Measurements from ENCODE around the gene SOD3.

Gene SOD3, protein sequence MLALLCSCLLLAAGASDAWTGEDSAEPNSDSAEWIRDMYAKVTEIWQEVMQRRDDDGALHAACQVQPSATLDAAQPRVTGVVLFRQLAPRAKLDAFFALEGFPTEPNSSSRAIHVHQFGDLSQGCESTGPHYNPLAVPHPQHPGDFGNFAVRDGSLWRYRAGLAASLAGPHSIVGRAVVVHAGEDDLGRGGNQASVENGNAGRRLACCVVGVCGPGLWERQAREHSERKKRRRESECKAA

GRCh38 chr4:24794916-24795665 lies at the start of gene SOD3:
Gene SOD3 (plus strand): TSS chr4:24795573. CDS start chr4:24799522, 3,949 bp downstream.
- DNase-seq (ENCODE audit: low read depth): no peak

GRCh38 chr4:24747234-24747975 lies 48.0 kb upstream of the SOD3 start:
- DNase-seq (ENCODE audit: low read depth): no peak

DNA sequence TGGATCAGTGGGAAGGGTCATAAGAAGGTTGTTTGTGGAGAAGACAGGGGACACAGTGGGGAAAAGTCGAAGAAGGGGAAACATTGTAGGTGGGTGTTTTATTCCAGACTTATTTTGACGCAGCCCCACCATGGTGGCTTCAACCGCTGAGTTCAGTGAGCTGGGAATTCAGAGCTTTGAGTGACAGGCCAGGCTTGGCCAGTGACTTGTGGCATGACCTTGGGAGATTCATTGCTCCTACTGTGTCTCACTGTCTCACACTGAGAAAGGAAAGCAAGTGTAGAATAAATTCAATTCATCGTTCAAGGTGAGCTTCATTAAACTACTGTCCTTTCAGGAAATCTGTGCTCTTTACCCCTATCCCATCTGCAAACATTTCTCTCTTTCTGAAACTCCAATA lies 47.4 kb upstream of the SOD3 start:
- no peak for DNase-seq (ENCODE audit: low read depth)

DNA sequence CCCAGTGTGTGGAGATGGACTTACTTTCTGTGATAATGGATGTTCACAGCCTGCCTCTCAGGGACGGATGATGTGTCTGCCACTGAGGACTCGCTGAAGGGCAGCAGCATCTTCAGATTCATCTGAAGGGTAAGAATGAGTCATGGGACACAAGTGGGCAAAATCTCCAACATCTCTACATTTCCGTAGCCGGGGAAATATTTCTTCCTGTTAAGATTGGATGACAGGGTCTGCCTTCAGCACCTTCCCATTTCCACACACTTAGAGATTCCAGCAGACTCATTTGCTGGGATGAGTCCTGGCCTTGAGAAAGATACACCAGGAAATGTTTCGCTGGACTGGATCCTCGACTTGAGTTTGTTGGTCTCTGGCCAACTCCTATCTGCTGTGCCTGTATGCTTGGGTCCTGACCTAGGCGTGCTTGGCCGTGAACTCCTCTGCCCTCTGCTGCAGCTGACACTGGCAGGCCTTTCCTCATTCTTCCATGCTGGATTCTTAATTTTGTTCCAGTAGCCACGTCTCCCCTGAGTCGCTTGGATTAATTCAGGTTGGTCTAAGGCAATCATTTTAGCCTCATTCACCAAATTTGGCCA lies 46.5 kb upstream of the SOD3 start:
- DNase-seq (ENCODE audit: low read depth): no peak

GRCh38 chr4:24750106-24750505 lies 45.3 kb upstream of the SOD3 start:
- DNase-seq (ENCODE audit: low read depth): no peak

- DNase-seq (ENCODE audit: low read depth): no peak
These were observed 43.3 kb upstream of the SOD3 start for GRCh38 chr4:24751926-24752539.

DNA sequence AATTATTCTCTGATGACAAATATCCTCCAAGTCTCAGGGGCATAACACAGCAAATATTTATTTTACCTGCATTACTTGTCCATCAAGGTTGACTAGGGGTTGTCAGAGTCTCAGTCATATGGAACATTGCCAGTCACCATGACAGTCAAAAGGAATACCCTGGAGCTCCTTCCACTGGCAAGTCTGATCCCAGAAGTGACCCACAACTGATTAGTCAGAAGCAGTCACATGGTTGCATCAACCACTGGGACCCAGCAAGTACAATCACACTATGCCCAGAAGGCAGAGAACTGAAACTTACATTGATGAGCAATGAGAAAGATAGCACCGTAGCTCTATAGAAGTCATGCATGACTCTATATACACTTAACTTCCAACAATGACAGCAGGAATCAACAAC lies 41.9 kb upstream of the SOD3 start:
- no peak for DNase-seq (ENCODE audit: low read depth)

- no peak for DNase-seq (ENCODE audit: low read depth)
These were observed 40.8 kb upstream of the SOD3 start for GRCh38 chr4:24754571-24754970.

DNA sequence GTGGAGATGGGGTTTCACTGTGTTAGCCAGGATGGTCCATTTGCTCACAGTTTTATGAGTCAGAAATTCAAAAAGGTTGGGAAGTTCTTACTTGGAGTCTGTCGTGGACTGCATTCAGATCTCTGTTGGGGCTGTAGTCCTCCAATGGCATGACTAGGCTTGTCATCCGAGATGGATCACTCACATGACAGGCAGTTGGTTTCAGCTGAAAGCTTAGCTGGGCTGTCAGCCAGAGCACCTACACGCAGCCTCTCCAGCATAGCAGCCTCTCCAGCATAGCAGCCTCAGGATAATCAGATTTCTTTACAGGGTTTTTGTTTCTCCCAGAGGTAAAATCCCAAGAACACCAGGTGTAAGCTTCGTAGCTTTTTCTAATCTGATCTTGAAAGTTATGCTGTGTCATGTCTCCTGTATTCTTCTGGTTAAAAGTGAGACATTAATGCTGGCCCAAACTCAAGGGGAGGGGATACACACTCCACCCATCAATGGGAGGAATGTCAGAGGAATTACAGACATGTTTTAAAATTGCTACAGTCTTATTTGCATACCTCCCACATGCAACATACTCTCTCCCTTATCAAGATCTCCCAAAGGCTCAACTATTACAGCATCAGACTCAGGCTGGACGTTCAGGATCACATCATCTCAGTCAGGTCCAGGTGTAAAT lies 31.6 kb upstream of the SOD3 start:
- DNase-seq (ENCODE audit: low read depth): no peak

DNA sequence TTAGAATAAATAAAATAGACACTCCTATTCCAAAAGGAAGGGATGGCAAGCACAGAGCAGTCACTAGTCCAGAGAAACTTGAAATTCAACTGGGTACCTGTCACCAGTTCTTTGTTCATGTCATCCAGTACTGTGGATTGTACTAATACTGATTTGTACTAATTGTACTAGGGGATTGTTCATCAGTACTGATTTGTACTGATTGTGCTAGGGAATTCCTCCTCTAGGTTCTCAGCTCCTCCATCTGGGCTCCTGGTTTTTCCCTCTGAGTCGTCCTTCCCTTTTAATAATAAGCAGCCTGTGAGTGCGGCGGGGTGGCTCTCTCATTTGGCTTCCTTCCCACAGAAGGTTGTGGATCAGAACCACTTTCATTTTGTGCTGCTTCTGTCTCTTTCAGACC lies 31.0 kb upstream of the SOD3 start:
- no peak for DNase-seq (ENCODE audit: low read depth)

- no peak for DNase-seq (ENCODE audit: low read depth)
These were observed 29.9 kb upstream of the SOD3 start for GRCh38 chr4:24765376-24765988.

DNA sequence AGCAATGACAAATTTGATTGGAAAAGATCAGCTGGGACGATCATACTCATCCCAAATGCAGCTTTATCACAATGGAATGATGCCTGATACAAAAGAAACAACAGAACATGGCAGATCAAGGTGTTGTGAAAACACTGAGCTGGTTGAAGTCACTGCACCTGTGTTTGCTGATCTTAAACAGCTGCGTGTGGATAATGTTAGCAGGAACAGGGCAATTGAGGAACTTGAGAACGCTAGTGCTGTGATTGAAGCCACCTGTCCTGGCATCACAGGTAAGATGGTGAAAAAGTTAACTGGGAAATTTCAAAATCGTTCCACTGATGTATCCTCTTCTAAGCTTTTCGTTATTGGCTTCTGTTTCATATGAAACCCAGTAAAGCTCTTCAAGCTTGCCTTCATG lies 27.4 kb upstream of the SOD3 start:
- no peak for DNase-seq (ENCODE audit: low read depth)

DNA sequence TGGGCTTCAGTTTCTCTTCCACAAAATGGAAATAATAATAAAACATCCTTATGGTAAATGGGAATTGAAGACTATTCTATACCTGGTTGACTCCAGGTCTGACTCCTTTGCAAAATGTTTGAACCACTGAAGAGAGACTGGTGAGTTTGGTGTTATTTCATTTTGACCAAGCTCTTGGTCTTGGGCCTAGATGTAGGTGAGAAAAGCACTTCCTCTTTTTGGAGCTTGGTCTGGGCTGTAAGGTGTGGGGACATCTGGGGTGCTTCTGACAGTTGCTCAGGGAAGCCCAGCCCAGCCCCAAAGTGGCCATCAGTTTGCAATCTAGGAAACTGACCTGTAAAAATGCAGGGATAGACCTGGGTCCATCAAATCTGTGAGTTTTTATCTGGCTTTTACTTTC lies 26.8 kb upstream of the SOD3 start:
- no peak for DNase-seq (ENCODE audit: low read depth)

- no peak for DNase-seq (ENCODE audit: low read depth)
These were observed 25.8 kb upstream of the SOD3 start for GRCh38 chr4:24769571-24769970.

DNA sequence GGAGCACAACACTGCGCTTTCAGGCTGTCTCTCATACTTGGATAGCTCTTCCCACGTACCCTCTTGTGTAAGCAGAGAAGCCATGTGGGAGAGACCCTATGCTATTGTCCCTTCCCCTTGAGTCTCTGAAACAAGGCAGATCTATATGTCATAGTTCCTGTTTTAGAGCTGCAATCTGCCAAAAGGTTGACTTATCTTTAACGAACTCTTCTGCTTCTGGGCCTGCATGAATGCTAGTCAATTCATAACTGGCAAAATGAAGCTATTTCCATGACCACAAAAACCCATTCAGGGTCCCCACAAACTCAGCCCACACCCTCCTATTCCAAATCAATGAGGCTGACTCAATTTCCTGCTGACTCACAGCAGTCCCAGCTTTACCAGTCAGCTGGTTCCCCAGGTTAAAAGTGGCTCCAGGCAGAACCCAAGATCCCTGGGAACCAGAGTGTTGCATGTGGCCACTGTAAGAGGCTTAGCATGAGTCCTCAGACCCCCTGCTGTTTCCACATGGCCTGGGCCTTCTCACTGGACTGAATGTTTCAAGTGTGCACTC lies 25.3 kb upstream of the SOD3 start:
- DNase-seq (ENCODE audit: low read depth): peak; percentile 2

DNA sequence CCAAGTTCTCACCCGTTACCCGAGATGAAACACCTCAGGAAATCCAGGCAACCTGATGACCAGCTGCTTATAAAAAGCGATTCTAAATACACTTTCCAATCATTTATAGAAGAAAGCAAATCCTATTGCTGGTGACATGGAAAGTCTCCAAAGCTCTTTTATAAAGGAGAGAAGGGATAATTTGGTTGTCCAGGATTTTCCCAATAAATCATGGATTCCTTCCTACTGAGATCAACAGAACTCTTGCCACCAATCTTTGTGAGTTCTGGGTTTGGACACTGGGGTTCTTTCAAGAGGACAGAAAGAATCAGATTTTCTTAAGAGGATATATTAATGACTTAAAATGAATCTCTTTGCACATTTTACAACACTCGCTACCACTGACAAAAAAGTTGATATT lies 24.7 kb upstream of the SOD3 start:
- no peak for DNase-seq (ENCODE audit: low read depth)

DNA sequence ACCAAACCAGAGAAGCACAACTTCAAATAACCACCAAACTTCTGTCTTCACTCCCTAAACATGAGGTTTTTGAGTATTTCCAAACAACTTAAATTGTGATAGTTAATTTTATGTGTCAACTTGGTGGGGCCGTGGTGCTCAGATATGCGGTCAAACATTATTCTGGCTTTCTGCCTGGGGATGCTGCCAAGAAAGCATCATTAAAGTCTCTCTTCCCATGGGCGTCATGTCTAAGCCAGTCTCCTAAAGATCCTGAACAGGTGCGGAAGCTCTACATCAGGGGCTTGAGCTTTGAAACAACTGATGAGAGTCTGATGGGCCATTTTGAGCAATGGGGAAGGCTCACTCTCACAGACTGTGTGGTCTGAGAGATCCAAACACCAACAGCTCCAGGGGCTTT lies 24.1 kb upstream of the SOD3 start:
- no peak for DNase-seq (ENCODE audit: low read depth)

DNA sequence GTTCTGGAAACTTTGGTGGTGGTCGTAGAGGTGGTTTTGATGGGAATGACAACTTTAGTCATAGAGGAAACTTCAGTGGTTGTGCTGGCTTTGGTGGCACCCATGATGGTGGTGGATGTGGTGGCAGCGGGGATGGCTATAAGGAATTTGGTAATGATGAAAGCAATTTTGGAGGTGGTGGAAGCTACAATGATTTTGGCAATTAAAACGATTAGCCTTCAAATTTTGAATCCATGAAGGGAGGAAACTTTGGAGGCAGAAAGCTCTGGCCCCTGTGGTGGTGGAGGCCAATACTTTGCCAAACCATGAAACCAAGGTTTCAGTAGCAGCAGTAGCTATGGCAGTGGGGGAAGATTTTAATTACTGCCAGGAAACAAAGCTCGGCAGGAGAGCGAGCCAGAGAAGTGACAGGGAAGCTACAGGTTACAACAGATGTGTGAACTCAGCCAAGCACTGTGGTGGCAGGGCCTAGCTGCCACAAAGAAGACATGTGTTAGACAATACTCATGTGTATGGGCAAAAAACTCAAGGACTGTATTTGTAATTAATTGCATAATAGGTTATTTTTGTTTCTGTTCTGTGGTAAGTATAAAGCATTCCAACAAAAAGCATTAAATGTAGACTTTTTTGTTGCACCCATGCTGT lies 23.2 kb upstream of the SOD3 start:
- no peak for DNase-seq (ENCODE audit: low read depth)

GRCh38 chr4:24772952-24773351 lies 22.4 kb upstream of the SOD3 start:
- no peak for DNase-seq (ENCODE audit: low read depth)

- no peak for DNase-seq (ENCODE audit: low read depth)
These were observed 20.9 kb upstream of the SOD3 start for GRCh38 chr4:24774452-24774851.

Data from activated T-cell treated with anti-CD3 and anti-CD28 coated beads for 48 hours (primary cell).